Activated naive CD8-positive, alpha-beta T cell treated with anti-CD3 and anti-CD28 coated beads, Interleukin-2, amount 50 U/mL, for 16 hours (primary cell): ENCODE measurements around the gene NLRC5.
"Not testable (repeated sequence)": the region's sequence is repeated elsewhere in the genome, so short reads cannot be mapped to it uniquely, and the experiment has no call there.

Source experiments
- DNase-seq: peaks from one replicate; pipeline ENCODE4 v3.0.0-alpha.2; 2020; ENCODE audit warnings: low read depth, low spot score

Gene NLRC5

GRCh38 chr16:57102888-57103851 is 113.8 kb downstream of the NLRC5 start:
- DNase-seq, result no peak

GRCh38 chr16:57104706-57105105 is 115.3 kb downstream of the NLRC5 start:
- DNase-seq, result no peak

- no peak for DNase-seq
Observed at GRCh38 chr16:57105184-57105583, 115.8 kb downstream of the NLRC5 start.

GRCh38 chr16:57106767-57107166 is 117.4 kb downstream of the NLRC5 start:
- no peak for DNase-seq

- DNase-seq, result no peak
Observed at GRCh38 chr16:57107321-57107922, 118.1 kb downstream of the NLRC5 start.

GRCh38 chr16:57108432-57108831 is 119.1 kb downstream of the NLRC5 start:
- no peak for DNase-seq

DNA sequence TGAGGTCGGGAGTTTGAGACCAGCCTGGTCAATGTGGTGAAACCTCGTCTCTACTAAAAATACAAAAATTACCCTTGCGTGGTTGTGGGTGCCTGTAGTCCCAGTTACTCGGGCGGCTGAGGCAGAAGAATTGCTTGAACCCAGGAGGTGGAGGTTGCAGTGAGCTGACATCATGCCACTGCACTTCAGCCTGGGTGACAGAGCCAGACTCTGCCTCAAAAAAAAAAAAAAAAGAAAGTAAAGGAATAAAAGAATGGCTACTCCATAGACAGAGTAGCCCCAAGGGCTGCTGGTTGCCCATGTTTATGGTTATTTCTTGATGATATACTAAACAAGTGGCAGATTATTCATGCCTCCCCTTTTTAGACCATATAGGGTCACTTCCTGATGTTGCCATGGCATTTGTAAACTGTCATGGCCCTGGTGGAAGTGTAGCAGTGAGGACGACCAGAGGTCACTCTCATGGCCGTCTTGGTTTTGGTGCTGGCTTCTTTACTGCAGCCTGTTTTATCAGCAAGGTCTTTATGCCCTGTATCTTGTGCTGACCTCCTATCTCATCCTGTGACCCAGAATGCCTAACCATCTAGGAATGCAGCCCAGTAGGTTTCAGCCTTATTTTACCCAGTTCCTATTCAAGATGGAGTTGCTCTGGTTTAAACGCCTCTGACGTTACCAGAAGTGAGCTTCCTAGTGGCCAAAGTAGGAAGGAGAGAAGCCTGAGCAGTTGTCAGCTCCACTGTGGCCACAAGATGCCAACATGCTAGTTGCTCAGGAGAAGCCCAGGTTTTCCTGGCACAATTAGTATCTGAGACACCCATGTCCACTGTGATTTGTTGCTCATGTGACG is 120.1 kb downstream of the NLRC5 start:
- not testable (repeated sequence) for DNase-seq

- no peak for DNase-seq
Observed at GRCh38 chr16:57110937-57111336, 121.6 kb downstream of the NLRC5 start.

DNA sequence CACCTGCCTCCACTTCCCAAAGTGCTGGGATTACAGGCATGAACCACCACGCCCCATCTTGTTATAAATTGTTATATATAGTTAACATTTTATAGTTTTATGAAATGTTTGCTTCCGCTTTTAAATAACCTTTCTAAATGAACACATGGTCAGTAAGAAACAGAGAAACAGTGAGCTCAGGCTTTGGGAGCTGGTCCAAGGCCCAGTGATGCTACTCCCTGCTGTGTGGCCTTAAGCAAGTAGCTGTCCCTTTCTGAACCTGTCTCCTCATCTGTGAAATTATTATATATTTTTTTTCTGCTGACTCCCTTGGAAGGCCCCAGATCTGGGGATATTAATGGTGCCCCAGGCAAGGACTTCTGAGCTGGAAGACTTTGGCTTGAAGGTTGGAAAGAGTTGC is 122.1 kb downstream of the NLRC5 start:
- no peak for DNase-seq

DNA sequence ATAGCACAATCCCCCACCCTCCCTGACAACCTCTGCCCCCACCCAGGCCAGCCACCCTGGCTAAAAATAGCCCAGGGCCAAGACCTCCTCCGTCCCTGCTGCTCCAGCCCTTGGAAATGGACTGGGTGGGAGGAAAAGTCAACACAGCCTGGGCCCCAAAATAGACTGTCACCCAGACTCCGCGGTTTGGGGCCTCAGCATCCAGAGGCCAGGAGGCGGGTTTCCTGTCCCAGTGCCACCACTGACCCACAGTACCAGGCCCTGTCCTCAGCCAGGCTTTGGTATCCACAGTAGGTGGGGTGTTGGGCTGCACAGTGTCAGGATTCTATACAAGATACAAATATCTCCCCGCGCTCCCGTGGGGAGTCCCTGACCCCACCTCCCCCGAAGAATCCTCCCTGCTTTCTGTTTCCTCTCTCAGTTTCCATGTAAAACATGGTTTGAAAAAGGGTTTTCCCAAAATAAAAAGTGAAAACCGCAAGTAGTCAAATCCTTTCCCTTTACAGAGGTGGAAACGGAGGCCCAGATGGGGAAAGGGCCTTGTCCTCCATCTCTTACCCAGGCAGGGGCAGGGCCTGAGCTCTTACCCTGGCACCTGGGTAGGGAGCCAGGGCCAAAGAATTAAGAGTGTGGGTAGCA is 123.2 kb downstream of the NLRC5 start:
- no peak for DNase-seq

DNA sequence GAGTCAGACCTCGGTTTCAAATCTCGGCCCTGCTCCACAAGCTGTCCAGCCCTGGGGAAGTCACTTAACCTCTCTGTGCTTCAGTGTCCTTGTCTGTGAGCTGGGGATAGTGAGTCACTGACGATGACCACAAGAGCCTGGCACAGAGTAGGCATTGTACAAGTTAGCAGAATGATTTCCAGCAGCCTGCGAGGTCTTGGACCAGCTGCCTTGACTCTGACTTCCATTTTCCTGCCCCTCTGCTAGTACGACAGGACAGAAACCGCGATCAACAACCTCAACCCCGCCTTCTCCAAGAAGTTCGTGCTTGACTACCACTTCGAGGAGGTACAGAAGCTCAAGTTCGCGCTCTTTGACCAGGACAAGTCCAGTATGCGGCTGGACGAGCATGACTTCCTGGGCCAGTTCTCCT is 123.7 kb downstream of the NLRC5 start:
- DNase-seq, result no peak

GRCh38 chr16:57113664-57114063 is 124.3 kb downstream of the NLRC5 start:
- no peak for DNase-seq

GRCh38 chr16:57115168-57115513 is 125.8 kb downstream of the NLRC5 start:
- no peak for DNase-seq

DNA sequence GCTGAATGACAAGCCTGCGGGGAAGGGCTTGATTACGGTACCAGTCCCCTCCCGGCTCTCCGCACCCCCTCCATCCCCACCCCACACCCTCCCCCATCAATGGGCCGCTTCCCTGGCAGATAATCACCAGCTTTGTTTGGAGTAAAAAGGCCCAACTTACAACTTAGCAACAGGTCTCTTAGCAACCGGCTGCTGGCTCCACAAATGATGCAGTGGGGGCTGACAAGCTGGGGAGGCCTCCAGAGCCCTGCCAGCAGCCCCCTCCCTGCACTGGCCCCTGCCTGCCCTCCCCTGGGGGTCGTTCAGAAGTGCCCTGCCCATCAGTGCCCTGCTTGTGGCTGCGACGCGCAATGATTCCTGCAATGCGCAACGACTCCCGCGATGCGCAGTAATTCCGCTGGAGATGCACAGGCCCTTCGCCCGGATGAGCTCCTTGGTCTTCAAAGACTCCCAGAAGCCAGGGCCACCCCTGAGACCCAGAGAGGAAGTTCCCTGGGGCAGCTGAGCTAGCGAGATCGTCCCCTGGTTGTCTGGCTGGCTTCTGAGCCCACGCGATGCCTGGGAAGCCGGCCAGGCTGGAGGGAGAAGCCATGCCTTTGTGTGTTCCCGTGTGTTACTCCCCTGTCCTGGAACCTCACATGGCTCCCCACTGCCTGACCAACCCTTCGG is 126.3 kb downstream of the NLRC5 start:
- DNase-seq, result no peak

- no peak for DNase-seq
Observed at GRCh38 chr16:57118461-57119084, 129.2 kb downstream of the NLRC5 start.

GRCh38 chr16:57123216-57123973 is 134.0 kb downstream of the NLRC5 start:
- no peak for DNase-seq

DNA sequence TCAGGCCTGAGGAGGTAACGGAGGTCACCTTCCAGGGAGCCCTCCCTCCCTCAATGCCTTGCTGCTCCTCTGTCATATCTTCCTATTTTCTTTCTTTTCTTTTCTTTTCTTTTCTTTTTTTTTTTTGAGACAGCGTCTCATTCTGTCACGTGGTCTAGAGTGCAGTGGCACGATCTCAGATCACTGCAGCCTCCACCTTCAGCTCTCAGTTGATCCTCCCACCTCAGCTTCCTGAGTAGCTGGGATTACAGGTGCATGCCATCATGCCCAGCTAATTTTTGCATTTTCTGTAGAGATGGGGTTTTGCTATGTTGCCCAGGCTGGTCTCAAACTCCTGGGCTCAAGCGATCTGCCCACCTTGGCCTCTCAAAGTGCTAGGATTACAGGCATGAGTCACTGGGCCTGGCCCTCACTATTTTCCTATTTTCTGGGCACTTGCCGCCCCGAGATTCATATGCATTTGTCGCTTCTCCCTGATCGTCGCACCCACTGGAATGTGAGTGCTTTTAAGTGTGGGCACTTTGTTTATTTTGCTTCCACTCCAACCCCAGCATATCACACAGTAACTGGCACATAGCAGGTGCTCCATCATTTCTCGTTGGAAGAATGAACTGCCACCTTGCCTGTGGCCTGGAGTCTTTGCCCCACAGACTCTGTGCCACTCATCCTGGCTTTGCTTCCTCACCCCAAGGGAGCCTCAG is 134.8 kb downstream of the NLRC5 start:
- no peak for DNase-seq

GRCh38 chr16:57125376-57125775 is 136.0 kb downstream of the NLRC5 start:
- no peak for DNase-seq

DNA sequence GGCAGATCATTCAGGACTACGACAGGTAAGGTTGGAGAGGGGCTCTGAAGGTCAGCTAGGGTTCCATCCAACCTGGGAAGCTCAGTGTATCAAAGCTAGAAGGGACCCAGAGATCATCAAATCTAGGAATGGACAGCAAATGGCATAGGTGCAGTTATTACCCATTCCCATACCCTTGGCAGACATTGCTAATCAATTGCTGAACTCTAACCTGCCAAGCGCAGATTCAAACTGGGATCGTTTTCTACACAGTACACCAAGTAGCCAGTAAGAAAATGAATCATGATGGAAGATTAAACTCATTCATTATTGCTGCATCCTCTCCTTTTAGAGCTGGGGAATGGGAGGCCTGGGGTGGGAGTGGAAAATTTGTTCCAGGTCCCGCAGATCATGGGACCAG is 136.6 kb downstream of the NLRC5 start:
- DNase-seq, result no peak
